ENCODE results near the gene KCNK13. TPM values are rescaled to one million over a fixed set of nuclear protein-coding genes. Genes with fewer than 3 reads are reported as not detected.

The KCNK13 gene
- total and polyA plus RNA-seq, 2 of the 13 experiments (the other 11 are each of a cell fraction or from before 2014, with no cell fraction given), result 0.08 to 0.29 TPM

DNA sequence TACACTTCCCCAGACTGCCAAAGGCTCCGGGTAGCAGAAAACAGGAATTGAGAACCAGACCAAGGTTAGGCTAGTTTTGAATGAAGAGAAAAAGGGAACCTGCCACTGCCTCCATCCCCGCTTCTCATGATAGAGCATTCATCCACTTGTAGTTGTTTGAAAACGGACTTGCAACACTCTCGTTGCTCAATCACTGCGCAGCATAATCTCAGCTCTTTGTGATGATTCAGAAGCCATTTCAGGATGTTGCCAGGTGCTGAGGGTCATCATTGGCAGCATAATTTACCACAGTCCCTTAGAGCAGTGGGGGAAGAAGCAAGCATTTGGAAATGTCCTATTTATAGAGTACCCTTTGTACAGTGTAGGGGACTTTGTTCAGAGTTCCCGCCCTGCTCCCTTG is 25.6 kb downstream of the KCNK13 start (continued):
- TF ChIP-seq, protein P1, sequence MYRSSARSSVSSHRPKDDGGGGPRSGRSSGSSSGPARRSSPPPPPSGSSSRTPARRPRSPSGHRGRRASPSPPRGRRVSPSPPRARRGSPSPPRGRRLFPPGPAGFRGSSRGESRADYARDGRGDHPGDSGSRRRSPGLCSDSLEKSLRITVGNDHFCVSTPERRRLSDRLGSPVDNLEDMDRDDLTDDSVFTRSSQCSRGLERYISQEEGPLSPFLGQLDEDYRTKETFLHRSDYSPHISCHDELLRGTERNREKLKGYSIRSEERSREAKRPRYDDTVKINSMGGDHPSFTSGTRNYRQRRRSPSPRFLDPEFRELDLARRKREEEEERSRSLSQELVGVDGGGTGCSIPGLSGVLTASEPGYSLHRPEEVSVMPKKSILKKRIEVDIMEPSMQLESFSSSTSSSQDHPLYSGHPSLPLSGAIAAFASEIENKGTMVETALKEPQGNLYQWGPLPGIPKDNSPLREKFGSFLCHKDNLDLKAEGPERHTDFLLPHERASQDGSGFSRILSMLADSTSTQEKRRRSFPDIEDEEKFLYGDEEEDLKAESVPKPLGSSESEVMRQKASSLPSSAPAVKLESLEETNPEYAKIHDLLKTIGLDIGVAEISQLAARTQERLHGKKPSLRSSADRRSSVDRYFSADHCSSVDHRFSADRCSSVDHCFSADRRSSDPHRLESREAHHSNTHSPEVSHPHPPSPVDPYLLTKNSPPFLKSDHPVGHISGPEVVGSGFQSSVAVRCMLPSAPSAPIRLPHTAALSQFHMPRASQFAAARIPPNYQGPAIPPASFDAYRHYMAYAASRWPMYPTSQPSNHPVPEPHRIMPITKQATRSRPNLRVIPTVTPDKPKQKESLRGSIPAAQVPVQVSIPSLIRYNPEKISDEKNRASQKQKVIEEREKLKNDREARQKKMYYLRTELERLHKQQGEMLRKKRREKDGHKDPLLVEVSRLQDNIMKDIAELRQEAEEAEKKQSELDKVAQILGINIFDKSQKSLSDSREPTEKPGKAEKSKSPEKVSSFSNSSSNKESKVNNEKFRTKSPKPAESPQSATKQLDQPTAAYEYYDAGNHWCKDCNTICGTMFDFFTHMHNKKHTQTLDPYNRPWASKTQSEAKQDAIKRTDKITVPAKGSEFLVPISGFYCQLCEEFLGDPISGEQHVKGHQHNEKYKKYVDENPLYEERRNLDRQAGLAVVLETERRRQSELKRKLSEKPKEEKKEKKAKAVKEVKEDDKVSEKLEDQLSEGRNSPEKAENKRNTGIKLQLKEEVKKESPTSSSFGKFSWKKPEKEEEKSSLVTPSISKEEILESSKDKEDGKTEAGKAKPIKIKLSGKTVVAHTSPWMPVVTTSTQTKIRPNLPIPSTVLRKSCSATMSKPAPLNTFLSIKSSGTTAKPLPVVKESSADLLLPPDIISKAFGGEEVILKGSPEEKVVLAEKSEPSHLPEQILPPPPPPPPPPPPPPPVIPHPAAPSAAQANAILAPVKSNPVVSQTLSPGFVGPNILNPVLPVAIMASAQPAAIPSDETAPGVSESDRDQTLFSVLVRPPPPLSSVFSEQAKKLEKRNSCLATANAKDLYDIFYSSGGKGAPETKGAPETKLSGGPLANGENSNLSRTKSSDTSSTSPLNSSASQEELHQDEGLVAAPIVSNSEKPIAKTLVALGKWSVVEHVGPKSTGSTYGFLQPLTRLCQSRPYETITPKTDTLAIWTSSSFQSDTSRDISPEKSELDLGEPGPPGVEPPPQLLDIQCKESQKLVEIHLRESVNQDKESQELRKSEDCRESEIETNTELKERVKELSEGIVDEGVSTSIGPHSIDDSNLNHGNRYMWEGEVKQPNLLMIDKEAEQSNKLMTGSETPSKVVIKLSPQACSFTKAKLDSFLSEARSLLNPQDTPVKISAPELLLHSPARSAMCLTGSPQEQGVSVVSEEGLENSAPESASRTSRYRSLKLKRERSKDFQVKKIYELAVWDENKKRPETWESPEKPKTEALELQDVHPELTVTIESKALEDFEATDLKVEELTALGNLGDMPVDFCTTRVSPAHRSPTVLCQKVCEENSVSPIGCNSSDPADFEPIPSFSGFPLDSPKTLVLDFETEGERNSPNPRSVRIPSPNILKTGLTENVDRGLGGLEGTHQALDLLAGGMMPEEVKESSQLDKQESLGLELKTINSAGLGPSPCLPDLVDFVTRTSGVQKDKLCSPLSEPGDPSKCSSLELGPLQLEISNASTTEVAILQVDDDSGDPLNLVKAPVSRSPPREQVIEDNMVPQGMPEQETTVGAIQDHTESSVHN (CRISPR knock-in tag; IDR thresholded peaks at IDR 0.05), result no peak
- TF ChIP-seq FOXP1 (IDR thresholded peaks at IDR 0.05) (no peak), FOXP1 (CRISPR knock-in tag; IDR thresholded peaks at IDR 0.05) (0 out of 2 replicates have a peak, but pooled peaks have one; percentile 10), SNAPC2 (CRISPR knock-in tag; IDR thresholded peaks at IDR 0.05) (no peak), ZSCAN31 (CRISPR knock-in tag; IDR thresholded peaks at IDR 0.05; ENCODE audit: low read depth) (no peak), KMT2A (CRISPR knock-in tag; IDR thresholded peaks at IDR 0.05) (no peak), RFX3 (CRISPR knock-in tag; IDR thresholded peaks at IDR 0.05) (no peak)

All from HepG2 (cell line).